Fibroblast of upper back skin (primary cell): ENCODE results near the gene VIPAS39.
A peak's percentile ranks its signal among the peaks of the same experiment; 100 is the strongest.
"Not testable (repeated sequence)": the region's sequence is repeated elsewhere in the genome, so short reads cannot be mapped to it uniquely, and the experiment has no call there.

Source experiments
- DNase-seq: peaks from one replicate; pipeline ENCODE4 v3.0.0-alpha.2; 2013

Gene VIPAS39

DNA sequence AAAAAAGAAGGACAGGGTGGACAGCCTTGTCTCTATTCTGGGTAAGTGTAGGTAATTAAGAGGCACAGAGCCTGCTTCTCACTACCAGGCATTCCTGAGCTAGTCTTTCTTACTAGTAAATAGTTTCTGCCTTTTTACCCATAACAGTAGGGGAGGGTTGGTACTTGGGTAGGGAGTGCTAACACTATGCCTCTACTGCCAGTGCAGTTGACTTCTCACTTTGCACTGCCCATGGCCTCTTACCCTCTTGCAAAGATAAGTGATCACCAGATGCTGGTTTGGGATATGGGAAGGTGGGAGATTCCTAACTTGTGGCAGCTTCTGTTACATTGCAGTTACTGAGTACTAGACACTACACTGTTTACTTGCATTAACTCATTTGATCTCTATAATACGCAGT, 12.1 kb upstream of the VIPAS39 start:
- DNase-seq: no peak

DNA sequence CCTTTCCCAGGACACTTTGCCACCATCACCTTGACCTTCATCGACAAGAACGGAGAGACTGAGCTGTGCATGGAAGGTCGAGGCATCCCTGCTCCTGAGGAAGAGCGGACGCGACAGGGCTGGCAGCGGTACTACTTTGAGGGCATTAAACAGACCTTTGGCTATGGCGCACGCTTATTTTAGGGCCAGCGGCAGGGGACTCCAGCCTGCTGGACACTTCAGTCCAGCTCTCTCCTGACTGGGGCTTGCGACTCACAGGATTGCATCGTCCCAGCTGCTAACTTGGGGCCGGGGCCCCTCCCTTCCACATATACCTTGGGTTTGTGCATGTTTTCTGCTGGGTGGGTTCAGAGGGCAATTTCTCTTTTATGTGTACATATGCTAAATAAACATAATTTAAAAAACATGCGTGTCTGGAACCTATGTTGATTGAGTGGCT, 11.7 kb upstream of the VIPAS39 start:
- no peak for DNase-seq

- DNase-seq: no peak
These were observed 10.4 kb upstream of the VIPAS39 start for GRCh38 chr14:77467801-77468200.

DNA sequence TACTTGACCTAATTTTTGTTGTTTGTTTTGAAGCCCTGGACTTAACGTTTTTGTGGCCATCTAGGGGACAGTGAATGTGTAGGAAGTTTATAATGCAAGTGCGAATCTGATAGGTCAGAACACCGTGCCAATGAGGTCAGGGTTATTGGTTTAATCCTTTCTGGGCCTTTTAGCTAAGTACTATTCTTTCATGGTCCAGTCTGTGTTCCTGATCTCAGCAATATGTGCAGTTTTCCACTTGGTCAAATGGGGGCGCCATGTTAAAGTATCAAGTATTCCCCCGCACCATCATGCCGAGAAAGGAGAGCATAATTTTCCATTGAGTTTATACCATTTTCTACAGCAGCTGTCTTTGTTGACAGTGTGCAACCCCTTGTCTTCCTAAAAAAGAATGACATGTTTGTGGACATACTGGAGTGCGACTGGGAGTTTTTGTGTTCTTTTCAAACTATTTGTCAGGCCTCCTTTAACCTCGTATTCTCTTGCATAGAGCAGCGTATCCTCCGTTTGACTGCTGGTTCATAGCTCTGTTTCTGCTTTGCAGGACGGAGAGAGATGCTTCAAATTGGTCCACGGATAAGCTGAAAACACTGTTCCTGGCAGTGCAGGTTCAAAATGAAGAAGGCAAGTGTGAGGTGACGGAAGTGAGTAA, 1.8 kb upstream of the VIPAS39 start:
- peak; percentile 67 for DNase-seq

GRCh38 chr14:77458249-77458950, 999 bp upstream of the VIPAS39 start:
- DNase-seq: peak; percentile 11

DNA sequence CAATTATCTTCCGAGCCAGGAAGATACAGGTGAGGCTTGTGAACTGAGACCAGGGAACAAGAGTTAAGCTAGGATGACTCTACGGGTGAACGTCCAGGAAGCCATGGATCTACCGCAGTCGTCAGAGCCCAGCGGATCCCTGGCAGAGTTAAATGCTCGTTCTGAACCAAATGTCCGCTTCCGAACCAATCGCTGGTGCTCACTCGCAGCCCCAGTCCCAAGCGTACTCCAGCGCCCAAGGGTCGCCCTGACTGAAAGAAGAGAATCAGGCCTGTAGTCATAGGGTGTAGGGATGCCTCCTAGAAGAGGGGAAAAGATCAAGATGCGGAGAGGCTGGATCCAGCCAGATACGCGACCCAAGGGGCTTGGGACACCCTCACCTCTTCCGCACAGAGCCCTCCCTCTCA, 283 bp downstream of the VIPAS39 start:
- no peak for DNase-seq

GRCh38 chr14:77455966-77456640, 1.3 kb downstream of the VIPAS39 start:
- no peak for DNase-seq

GRCh38 chr14:77442196-77442595, 15.2 kb downstream of the VIPAS39 start:
- no peak for DNase-seq

- DNase-seq: no peak
These were observed 17.5 kb downstream of the VIPAS39 start for GRCh38 chr14:77439861-77440260.

- DNase-seq: no peak
These were observed 18.8 kb downstream of the VIPAS39 start for GRCh38 chr14:77438596-77438995.

DNA sequence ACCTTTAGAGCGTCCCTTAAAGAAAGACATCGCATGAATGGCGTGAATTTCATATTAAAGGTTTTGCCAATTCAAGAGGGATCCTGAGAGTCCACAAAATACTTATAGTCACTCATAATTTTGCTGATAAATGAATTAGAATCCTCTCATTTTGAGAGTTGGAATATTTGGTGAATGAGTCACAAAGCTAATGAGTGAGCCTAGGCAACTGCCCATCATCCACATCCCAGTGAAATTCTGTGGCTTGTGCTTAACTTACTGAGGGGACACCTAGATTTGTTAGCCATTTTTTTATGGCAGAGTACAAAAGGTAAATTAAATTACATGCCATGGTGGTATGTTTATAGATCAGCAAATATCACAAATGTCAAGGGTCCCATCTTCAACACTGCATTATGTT, 21.4 kb downstream of the VIPAS39 start:
- DNase-seq: peak; percentile 22

- DNase-seq: no peak
These were observed 31.0 kb downstream of the VIPAS39 start for GRCh38 chr14:77426396-77426795.

- DNase-seq: no peak
These were observed 32.5 kb downstream of the VIPAS39 start for GRCh38 chr14:77424862-77425261.

- no peak for DNase-seq
These were observed 34.0 kb downstream of the VIPAS39 start, which contains the start of gene NOXRED1 for GRCh38 chr14:77423423-77423822. NOXRED1 (minus strand) TSS chr14:77423523; CDS start chr14:77422889, 634 bp downstream.

- DNase-seq: peak; percentile 43
These were observed 36.2 kb downstream of the VIPAS39 start for GRCh38 chr14:77421201-77421600.

GRCh38 chr14:77416836-77417235, 40.6 kb downstream of the VIPAS39 start:
- DNase-seq: no peak

DNA sequence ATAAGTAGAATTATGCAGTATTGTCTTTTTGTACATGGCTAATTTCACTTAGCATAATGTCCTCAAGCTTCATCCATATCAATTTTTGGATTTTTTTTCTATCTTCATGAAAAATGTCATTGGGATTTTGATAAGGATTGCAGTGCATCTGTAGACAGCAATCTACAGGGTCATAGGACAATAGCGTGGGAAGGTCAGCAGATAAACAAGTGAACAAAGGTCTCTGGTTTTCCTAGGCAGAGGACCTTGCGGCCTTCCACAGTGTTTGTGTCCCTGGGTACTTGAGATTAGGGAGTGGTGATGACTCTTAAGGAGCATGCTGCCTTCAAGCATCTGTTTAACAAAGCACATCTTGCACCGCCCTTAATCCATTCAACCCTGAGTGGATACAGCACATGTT, 41.3 kb downstream of the VIPAS39 start:
- not testable (repeated sequence) for DNase-seq

- DNase-seq: not testable (repeated sequence)
These were observed 41.9 kb downstream of the VIPAS39 start for GRCh38 chr14:77415403-77416030.

- no peak for DNase-seq
These were observed 48.3 kb downstream of the VIPAS39 start for GRCh38 chr14:77409131-77409533.

DNA sequence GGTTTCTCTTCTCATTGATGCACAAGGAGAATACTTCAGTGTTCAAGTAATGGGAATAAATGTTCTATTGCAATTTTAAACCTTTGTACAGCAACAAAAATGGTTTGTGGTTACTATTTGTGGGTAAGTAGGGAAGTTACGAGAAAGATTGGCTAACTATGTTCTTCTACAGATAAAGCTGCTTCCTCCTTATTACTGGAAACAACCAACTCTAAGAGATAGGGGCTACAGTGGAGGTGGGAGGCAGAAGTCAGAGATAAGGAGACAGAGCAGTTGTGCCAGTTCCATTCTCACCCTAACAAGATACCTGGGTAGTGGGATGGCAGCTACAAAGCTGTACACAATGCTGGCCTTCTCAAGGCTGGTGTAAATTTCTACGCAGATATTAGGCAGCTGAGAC, 50.2 kb downstream of the VIPAS39 start:
- no peak for DNase-seq

- DNase-seq: no peak
These were observed 50.7 kb downstream of the VIPAS39 start for GRCh38 chr14:77406718-77407117.

GRCh38 chr14:77406086-77406485, 51.3 kb downstream of the VIPAS39 start:
- no peak for DNase-seq

DNA sequence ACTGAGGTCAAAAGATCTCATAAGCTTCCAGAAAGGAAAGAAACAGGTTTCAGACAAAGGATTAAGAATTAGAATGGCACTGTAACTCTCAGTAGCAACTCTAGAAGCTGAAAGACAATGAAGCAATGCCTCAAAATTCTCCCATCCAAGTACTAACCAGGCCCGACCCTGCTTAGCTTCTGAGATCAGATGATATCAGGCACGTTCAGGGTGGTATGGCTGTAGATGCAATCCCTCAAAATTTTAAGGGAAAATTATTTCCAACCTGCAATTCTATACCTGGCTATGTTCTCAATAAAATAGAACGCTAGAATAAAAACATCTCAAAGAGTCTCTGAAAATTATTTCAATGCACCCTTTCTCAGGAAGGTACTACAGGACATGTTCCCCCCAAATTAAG, 53.6 kb downstream of the VIPAS39 start:
- no peak for DNase-seq
